Calu3 (cell line): ENCODE measurements around the gene PDE10A. TPM values are rescaled to one million over a fixed set of nuclear protein-coding genes. Genes with fewer than 3 reads are reported as not detected.

Experiments used
- BruUV-seq: library from RNA; stranded (reverse); fragments of 400-500 nt; replicated peaks from 2 replicates; lab custom pipeline; 2021; lab: Mats Ljungman, UMichigan
- CTCF ChIA-PET: fragments of 300-600 bp; sonication (Branson Sonifier 250); formaldehyde crosslinking; loops from one replicate; lab custom pipeline; 2022; ENCODE audit warnings: antibody characterized with exemption; lab: Charles Lee
- DNase-seq: peaks from one replicate; pipeline ENCODE4 v3.0.0; 2022
- H3K27ac Mint-ChIP-seq: one replicate; pipeline ENCODE4 v1.8.0; 2022; ENCODE audit warnings: mixed read lengths; ENCODE audit not compliant: unreplicated experiment
- H3K27me3 Mint-ChIP-seq: one replicate; pipeline ENCODE4 v1.8.0; 2022; ENCODE audit warnings: mixed read lengths; ENCODE audit not compliant: unreplicated experiment
- H3K36me3 Mint-ChIP-seq: one replicate; pipeline ENCODE4 v1.8.0; 2022; ENCODE audit warnings: mild to moderate bottlenecking, moderate library complexity, mixed read lengths; ENCODE audit not compliant: insufficient read depth, unreplicated experiment
- H3K4me1 Mint-ChIP-seq: one replicate; pipeline ENCODE4 v1.8.0; 2022; ENCODE audit warnings: mild to moderate bottlenecking, low read depth, mixed read lengths; ENCODE audit not compliant: unreplicated experiment
- H3K4me3 Mint-ChIP-seq: one replicate; pipeline ENCODE4 v1.8.0; 2022; ENCODE audit warnings: mild to moderate bottlenecking, low read depth, moderate library complexity, mixed read lengths; ENCODE audit not compliant: unreplicated experiment
- H3K9me3 Mint-ChIP-seq: one replicate; pipeline ENCODE4 v1.8.0; 2022; ENCODE audit warnings: low read depth, mixed read lengths; ENCODE audit not compliant: unreplicated experiment
- intact Hi-C: fragments of 100-400 bp; cut with micrococcal nuclease; formaldehyde crosslinking; loops from one replicate; pipeline ENCODE4 v1.10.0; 2022; ENCODE audit not compliant: unreplicated experiment
- total RNA-seq: library from RNA; stranded (reverse); gene quantifications from 2 replicates; pipeline ENCODE4 v1.2.3, GENCODE V29; 2022
- TF ChIP-seq, protein P1 (sequence below): fragments of 200-600 bp; IDR thresholded peaks from one replicate; pipeline ENCODE4 v1.8.0; 2022; ENCODE audit warnings: antibody characterized with exemption; ENCODE audit not compliant: unreplicated experiment

The PDE10A gene
- total RNA-seq, 1 experiment from 2014 or later = 22.5 TPM

DNA sequence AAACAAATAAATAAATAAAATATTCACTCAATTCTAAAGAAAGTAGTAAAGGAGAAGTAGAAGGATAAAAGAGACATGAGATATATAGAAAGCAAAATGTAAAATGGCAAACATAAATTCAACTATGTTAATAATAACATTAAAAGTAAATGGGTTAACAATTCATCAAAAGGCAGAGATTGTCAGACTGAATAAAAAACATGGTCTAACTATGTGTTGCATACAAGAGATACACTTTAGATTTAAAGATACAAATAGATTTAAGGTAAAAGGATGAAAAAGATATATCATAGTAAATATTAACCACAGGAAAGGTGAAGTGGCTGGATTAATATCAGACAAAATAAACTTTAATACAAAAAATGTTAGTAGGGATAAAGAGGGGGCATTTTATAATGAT is 35.8 kb upstream of the PDE10A start:
- no peak overlapping the region for H3K4me3 Mint-ChIP-seq
- peaks cover 2% of the 10 kb centered on the region for H3K9me3 Mint-ChIP-seq
- TF ChIP-seq, protein P1, sequence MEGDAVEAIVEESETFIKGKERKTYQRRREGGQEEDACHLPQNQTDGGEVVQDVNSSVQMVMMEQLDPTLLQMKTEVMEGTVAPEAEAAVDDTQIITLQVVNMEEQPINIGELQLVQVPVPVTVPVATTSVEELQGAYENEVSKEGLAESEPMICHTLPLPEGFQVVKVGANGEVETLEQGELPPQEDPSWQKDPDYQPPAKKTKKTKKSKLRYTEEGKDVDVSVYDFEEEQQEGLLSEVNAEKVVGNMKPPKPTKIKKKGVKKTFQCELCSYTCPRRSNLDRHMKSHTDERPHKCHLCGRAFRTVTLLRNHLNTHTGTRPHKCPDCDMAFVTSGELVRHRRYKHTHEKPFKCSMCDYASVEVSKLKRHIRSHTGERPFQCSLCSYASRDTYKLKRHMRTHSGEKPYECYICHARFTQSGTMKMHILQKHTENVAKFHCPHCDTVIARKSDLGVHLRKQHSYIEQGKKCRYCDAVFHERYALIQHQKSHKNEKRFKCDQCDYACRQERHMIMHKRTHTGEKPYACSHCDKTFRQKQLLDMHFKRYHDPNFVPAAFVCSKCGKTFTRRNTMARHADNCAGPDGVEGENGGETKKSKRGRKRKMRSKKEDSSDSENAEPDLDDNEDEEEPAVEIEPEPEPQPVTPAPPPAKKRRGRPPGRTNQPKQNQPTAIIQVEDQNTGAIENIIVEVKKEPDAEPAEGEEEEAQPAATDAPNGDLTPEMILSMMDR = no peak
- H3K36me3 Mint-ChIP-seq = no peaks in the 10 kb centered on the region
- intact Hi-C loops = no loop called here
- peaks cover 50% of the 10 kb centered on the region for H3K4me1 Mint-ChIP-seq
- CTCF ChIA-PET = no interaction called here
- no peak for DNase-seq
- no peaks in the 10 kb centered on the region for H3K27me3 Mint-ChIP-seq
- BruUV-seq = no TSS peak
- H3K27ac Mint-ChIP-seq = no peak overlapping the region

DNA sequence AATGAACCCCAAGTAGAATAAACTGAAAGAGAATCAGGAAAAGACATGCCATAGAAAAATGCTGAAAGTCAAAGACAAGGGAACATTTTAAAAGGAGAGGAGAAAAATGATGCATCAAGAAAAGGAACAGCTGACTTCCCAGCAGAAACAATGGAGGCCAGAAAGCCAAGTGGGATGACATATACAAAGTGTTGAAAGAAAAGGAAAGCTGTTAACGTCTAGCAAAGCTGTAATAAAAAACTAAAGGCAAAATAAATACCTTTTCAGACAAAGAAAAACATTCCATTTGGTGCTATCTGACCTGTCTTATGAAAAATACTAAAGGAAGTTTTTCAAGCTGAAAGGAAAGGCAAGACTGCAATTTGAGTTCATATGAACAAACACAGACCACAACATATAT is 34.1 kb upstream of the PDE10A start:
- no peak overlapping the region for H3K27ac Mint-ChIP-seq
- no peaks in the 10 kb centered on the region for H3K36me3 Mint-ChIP-seq
- CTCF ChIA-PET = interaction anchor here (1.7 kb wide), 1 partner anchor 21 kb away, joined by 3 read pairs; no protein-coding TSS in a partner anchor
- intact Hi-C loops = no loop called here
- no peak for DNase-seq
- H3K9me3 Mint-ChIP-seq = peaks cover 2% of the 10 kb centered on the region
- TF ChIP-seq, protein P1 = no peak
- H3K27me3 Mint-ChIP-seq = no peaks in the 10 kb centered on the region
- peaks cover 39% of the 10 kb centered on the region for H3K4me1 Mint-ChIP-seq
- BruUV-seq = no TSS peak
- no peak overlapping the region for H3K4me3 Mint-ChIP-seq

DNA sequence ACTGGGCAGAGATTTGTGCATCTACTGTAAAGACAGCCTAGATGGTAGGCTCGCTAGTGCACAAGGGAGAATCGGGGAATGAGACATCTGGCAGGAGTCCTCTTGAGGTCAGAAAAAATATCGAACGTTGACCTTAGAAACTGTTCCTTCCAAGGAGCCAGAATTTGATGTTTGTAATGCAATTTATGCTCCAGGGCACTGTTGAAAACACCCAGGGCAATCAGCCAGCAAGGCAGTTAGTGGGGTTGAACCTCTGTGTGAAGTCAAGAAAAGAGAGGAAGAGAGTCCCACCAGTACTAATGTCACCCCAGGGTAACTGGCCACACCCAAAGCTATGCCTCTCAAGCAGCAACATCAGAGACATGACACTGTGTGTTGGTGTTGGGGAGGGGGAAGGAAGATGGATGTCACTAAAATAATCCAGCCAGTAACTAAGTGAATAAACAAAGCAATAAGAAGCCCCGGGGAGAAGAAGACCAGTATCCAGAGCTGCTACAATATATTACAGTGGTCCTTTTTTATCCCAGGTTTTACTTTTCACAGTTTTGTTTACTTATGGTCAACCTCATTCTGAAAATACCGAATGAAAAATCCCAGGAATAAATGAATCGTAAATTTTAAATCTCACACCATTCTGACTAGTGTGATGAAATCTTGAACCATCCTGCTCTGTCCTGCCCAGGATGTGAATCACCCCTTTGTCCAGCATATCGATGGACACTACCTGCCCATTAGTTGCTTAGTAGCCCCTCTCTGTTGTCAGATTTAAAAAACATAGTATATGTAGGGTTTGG is 32.9 kb upstream of the PDE10A start:
- Mint-ChIP-seq H3K27ac (no peak overlapping the region), H3K36me3 (no peaks in the 10 kb centered on the region)
- CTCF ChIA-PET = interaction anchor here (0.7 to 1.7 kb wide), 2 partner anchors 20 to 49 kb away, joined by 3 to 4 read pairs; no protein-coding TSS in a partner anchor

DNA sequence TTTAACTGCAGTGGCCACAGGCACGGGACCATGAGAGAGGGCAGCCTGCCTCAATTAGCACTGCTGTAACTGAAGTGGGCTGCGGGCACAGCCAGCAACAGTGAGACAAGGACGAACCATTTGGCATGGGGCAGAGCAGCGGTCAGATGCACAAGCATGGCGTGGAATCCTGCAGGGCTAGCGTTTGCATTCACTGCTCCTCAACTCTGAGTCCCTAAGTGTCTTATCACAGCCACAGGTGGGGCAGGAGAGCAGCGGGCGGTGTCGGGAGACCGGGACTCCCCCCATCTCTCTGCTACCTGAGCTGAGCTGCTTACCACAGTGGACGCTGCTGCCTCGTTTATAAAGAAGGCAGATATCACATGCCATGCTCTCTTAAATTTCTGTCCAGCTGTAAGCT is 31.3 kb upstream of the PDE10A start:
- TF ChIP-seq, protein P1 = no peak
- Mint-ChIP-seq H3K27me3 (peaks cover 16% of the 10 kb centered on the region), H3K27ac (no peak overlapping the region), H3K9me3 (peaks cover 2% of the 10 kb centered on the region), H3K4me3 (no peak overlapping the region), H3K36me3 (no peaks in the 10 kb centered on the region), H3K4me1 (peaks cover 26% of the 10 kb centered on the region)
- CTCF ChIA-PET = no interaction called here
- no peak for DNase-seq
- intact Hi-C loops = no loop called here
- no TSS peak for BruUV-seq

More for the DNA sequence above, 32.9 kb upstream of the PDE10A start:
- H3K9me3 Mint-ChIP-seq = peaks cover 2% of the 10 kb centered on the region
- intact Hi-C loops = no loop called here
- H3K27me3 Mint-ChIP-seq = peaks cover 6% of the 10 kb centered on the region
- TF ChIP-seq, protein P1 = no peak
- no peak overlapping the region for H3K4me3 Mint-ChIP-seq
- no TSS peak for BruUV-seq
- H3K4me1 Mint-ChIP-seq = peaks cover 26% of the 10 kb centered on the region
- no peak for DNase-seq
